Gastroesophageal sphincter (tissue), 4 donors: ENCODE data around the gene WNT3A. TPM values are rescaled to one million over a fixed set of nuclear protein-coding genes. Genes with fewer than 3 reads are reported as not detected.

Source experiments
- ATAC-seq: fragments of 150-250 bp; one replicate; pipeline ENCODE4 v1.9.1; 2016; ENCODE audit warnings: mild to moderate bottlenecking, moderate library complexity
- H3K27ac ChIP-seq, 4 donors: fragments of 200-600 bp; sonication (generic) in 3 of 4; 1 replicate in 3 of 4; 2 replicates in 1 of 4; pipeline ENCODE4 v1.5.1; 2016 to 2019
- H3K27me3 ChIP-seq: fragments of 200-600 bp; sonication (generic); one replicate; pipeline ENCODE4 v1.5.1; 2019
- H3K36me3 ChIP-seq, 2 donors: fragments of 200-600 bp; sonication (generic); one replicate each; pipeline ENCODE4 v1.5.1; 2019; ENCODE audit warnings: control low read depth in 1 of 2
- H3K4me1 ChIP-seq, 3 donors: fragments of 200-600 bp; sonication (generic); 1 replicate in 2 of 3; 2 replicates in 1 of 3; pipeline ENCODE4 v1.5.1; 2016 to 2019; ENCODE audit warnings: control low read depth in 2 of 3
- H3K4me3 ChIP-seq, 2 donors: fragments of 200-600 bp; sonication (generic); one replicate each; pipeline ENCODE4 v1.5.1; 2019; ENCODE audit warnings: mild to moderate bottlenecking in 1 of 2, moderate library complexity in 1 of 2
- H3K9me3 ChIP-seq, 3 donors: fragments of 200-600 bp; sonication (generic); one replicate each; pipeline ENCODE4 v1.5.1; 2017 to 2019; ENCODE audit warnings: control low read depth in 2 of 3
- EP300 ChIP-seq: sonication (generic); formaldehyde crosslinking; IDR thresholded peaks from one replicate; pipeline ENCODE4 v1.6.1; 2017; ENCODE audit warnings: antibody characterized with exemption, mild to moderate bottlenecking
- POLR2A ChIP-seq, 2 donors: fragments of 450-650 bp; IDR thresholded peaks; one replicate each; pipeline ENCODE4 v1.6.1; 2017; ENCODE audit warnings: antibody characterized with exemption in 2 of 2, mild to moderate bottlenecking in 2 of 2, moderate library complexity in 1 of 2
- POLR2AphosphoS5 ChIP-seq: sonication (generic); formaldehyde crosslinking; IDR thresholded peaks from one replicate; pipeline ENCODE4 v1.6.1; 2017; ENCODE audit warnings: antibody characterized with exemption
- WGBS, 2 donors: methylation state at CpG; one replicate each; pipeline ENCODE4 v1.1.5; 2018; ENCODE audit warnings: low coverage in 1 of 2; 5-methylcytosine and 5-hydroxymethylcytosine counted together
- total RNA-seq, 4 donors: library from RNA; depleted of rRNA; stranded (reverse); fragments of >200 nt; gene quantifications; one replicate each; pipeline ENCODE4 v1.1.0, GENCODE V29; 2016
- TF ChIP-seq, protein P1 (sequence below), 4 experiments: fragments of 200-600 bp in 2 of 4; fragments of 450-650 bp in 2 of 4; sonication (generic) in 1 of 4; IDR thresholded peaks; one replicate each; pipeline ENCODE4 v1.5.1; 2017 to 2019; ENCODE audit warnings: antibody characterized with exemption in 4 of 4, mild to moderate bottlenecking in 2 of 4, moderate library complexity in 2 of 4

The WNT3A gene
- total RNA-seq, 4 donors from 2014 or later = not detected

DNA sequence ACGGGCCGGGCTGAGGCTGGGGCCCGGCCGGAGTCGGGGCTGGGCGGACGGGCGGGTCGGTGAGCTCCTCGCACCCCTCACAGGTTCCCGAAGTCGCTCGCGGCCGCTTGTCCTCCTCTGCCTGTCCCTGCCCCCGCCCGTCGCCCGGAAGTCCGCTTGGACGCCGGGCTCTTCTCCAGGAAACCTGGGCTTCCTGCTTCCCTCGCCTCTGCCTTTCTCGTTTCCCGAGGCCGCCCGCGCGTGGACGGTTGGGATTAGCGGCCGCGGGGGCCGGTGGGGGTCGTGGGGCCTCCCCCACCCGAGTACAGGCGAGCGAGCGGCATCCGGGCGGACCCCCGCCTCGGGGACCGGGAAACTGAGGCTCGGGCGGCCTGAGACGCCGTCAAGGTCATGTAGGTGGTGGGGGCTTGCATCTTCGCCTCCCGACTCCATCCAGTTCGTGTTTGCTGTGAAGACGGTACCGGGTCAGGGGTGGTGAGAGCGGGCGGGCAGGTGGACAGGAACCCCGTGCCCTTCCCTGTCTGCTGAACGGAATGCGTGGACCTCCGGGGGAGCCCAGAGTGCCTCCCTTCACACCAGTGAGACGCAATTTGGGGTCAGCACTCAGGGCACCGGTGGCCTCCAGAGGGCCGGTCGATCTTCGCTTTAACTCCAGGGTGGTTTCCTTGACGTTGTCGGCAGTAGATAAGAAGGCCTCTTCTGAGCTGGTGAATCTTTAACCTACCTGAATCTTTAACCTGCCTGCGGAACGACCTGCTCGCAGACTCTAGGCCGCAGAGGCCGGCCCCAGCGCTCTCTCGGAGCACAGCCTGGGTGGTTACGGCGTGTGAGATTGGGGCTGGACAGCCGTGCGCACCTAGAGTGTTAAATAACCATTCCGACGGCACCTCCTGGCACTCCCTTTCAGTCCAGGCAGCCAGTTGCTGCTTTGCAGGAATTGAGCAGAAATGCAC, 76.4 kb downstream of the WNT3A start:
- H3K4me3 ChIP-seq = peak overlapping the region; percentile 89 to 99
- H3K36me3 ChIP-seq = no peaks in the 10 kb centered on the region
- no peak for TF ChIP-seq POLR2A (IDR thresholded peaks at IDR 0.05)
- TF ChIP-seq, protein P1, sequence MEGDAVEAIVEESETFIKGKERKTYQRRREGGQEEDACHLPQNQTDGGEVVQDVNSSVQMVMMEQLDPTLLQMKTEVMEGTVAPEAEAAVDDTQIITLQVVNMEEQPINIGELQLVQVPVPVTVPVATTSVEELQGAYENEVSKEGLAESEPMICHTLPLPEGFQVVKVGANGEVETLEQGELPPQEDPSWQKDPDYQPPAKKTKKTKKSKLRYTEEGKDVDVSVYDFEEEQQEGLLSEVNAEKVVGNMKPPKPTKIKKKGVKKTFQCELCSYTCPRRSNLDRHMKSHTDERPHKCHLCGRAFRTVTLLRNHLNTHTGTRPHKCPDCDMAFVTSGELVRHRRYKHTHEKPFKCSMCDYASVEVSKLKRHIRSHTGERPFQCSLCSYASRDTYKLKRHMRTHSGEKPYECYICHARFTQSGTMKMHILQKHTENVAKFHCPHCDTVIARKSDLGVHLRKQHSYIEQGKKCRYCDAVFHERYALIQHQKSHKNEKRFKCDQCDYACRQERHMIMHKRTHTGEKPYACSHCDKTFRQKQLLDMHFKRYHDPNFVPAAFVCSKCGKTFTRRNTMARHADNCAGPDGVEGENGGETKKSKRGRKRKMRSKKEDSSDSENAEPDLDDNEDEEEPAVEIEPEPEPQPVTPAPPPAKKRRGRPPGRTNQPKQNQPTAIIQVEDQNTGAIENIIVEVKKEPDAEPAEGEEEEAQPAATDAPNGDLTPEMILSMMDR (IDR thresholded peaks at IDR 0.05) = no peak
- no peak for TF ChIP-seq POLR2AphosphoS5
- no peak for TF ChIP-seq EP300
- H3K9me3 ChIP-seq = no peaks in the 10 kb centered on the region
- 0% methylated on average over 14 of the region's 79 CpGs; no CpG with 5 or more reads in 1 of the 2 donors for WGBS, 2 donors
- H3K4me1 ChIP-seq = peaks cover 5 to 64% (median 47%) of the 10 kb centered on the region in 3 donors
- peak overlapping the region; percentile 89 to 100 (median 98) for H3K27ac ChIP-seq
- ATAC-seq = peak; percentile 19
- no peaks in the 10 kb centered on the region for H3K27me3 ChIP-seq

DNA sequence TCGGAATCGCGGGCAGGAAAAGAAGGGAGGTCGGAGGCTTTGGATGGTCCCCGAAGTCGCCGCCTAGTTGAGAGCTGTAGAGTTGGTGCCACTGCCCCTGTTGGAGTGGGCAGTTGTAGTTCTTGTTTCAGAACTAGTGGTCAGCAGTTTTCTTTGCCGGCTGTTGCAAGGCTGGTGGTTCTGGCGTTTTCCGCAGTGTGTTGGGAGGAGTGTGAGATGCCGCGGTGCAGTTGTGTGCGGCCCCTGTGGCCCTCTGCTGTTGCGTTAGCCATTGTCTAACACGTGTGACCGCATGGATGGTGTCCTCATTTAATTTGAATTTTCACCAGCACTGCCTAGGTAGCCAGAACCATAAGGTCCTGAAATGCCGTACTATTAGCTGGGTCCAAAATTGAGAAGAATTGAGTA, 77.1 kb downstream of the WNT3A start:
- Histone ChIP-seq H3K4me1 (peaks cover 5 to 71% (median 54%) of the 10 kb centered on the region in 3 donors), H3K27ac (peak overlapping the region; percentile 89 to 100 (median 98)), H3K4me3 (peak overlapping the region; percentile 89 to 99), H3K27me3 (no peaks in the 10 kb centered on the region), H3K9me3 (no peaks in the 10 kb centered on the region), H3K36me3 (peaks cover 0 to 6% of the 10 kb centered on the region in 2 donors)
- no peak for ATAC-seq
- WGBS, 2 donors = 0 to 2% methylated on average over 10 to 11 of the region's 17 CpGs
- no peak for TF ChIP-seq POLR2AphosphoS5
- TF ChIP-seq POLR2A (IDR thresholded peaks at IDR 0.05) = no peak
- no peak for TF ChIP-seq EP300
- TF ChIP-seq, protein P1 (IDR thresholded peaks at IDR 0.05) = no peak

DNA sequence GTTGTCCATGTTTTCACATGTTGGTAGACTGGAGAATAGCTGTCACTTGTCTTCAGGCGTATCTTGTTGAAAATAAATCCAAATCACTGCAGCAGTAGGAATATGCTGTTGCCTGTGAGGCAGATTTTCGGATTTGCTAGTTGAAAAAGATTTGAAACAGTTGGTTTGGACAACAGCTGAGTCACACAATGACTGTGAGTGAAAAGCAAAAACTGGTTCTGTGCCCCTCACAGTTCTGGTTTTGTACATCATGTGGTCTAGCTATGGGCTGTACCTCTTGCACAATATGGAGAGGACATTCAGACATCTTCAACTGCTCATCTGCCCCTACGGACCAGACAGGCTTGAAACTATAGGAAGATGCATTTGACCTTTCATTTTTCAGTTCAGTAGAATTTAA, 77.5 kb downstream of the WNT3A start:
- Histone ChIP-seq H3K4me3 (peak overlapping the region; percentile 89 to 99), H3K4me1 (peaks cover 5 to 76% (median 59%) of the 10 kb centered on the region in 3 donors), H3K27ac (peak overlapping the region in 3 of 4 donors; percentile 89 to 100 (median 100)), H3K36me3 (peaks cover 0 to 7% of the 10 kb centered on the region in 2 donors), H3K27me3 (no peaks in the 10 kb centered on the region), H3K9me3 (no peaks in the 10 kb centered on the region)
- ATAC-seq = no peak
- 7% methylated on average over 3 of the region's 3 CpGs for WGBS, 2 donors
- TF ChIP-seq EP300 (no peak), POLR2A (IDR thresholded peaks at IDR 0.05) (no peak), POLR2AphosphoS5 (peak; percentile 51)
- TF ChIP-seq, protein P1 (IDR thresholded peaks at IDR 0.05) = no peak

DNA sequence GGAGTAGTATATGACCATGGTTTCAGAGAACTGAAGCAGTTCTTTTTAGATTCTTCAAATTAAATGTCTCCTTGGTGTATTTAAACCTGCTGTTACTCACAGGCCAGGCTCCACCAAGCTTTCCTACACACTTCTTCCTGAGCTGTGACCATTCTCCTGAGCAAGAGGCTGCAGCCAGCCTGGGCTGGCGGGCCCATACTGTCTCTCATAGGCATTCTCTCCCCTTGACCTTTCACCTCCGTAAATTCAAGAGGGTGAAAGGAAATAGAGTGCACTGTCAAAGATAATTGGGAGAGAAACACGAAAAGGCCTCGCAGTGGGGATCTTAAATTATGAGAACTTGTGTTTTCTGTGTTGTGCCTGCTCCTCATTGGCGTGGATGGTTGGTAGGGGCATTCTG, 78.0 kb downstream of the WNT3A start:
- 44 to 53% methylated on average over 3 to 5 of the region's 5 CpGs for WGBS, 2 donors
- peaks cover 5 to 80% (median 64%) of the 10 kb centered on the region in 3 donors for H3K4me1 ChIP-seq

More for the DNA sequence above, 78.0 kb downstream of the WNT3A start:
- TF ChIP-seq POLR2A (IDR thresholded peaks at IDR 0.05) = no peak
- TF ChIP-seq POLR2AphosphoS5 = no peak
- TF ChIP-seq, protein P1 (IDR thresholded peaks at IDR 0.05) = no peak
- no peak for TF ChIP-seq EP300
- Histone ChIP-seq H3K27ac (peak overlapping the region in 3 of 4 donors; percentile 89 to 100 (median 100)), H3K36me3 (peaks cover 0 to 7% of the 10 kb centered on the region in 2 donors), H3K4me3 (peak overlapping the region in 1 of 2 donors; percentile 99), H3K9me3 (no peaks in the 10 kb centered on the region), H3K27me3 (no peaks in the 10 kb centered on the region)
- no peak for ATAC-seq
